Heart left ventricle (tissue), 13 donors: ENCODE results near the gene KMO.

Experiments used
- CTCF ChIP-seq, 12 donors: fragments of 200-600 bp; sonication (generic) in 4 of 12; IDR thresholded peaks; one replicate each; pipeline versions ENCODE4 v1.5.0 to v1.8.0; 2018 to 2022; ENCODE audit warnings: antibody characterized with exemption in 12 of 12, mild to moderate bottlenecking in 5 of 12
- POLR2A ChIP-seq, 2 donors: fragments of 450-650 bp; IDR thresholded peaks; one replicate each; pipeline ENCODE4 v1.6.1; 2017; ENCODE audit warnings: antibody characterized with exemption in 2 of 2, mild to moderate bottlenecking in 2 of 2, moderate library complexity in 2 of 2
- donor health status: ischemic (EF 13 %, LVEDD 7.1; RV severe dilation, severe dysfunction).
- donor health status: DM: no; HTN: yes; CAD: no.
- donor health status: DM: no; HTN: no; CAD: no.
- donor health status: ischemic (EF 25% LVEDD 6.9; RV normal size, moderate dysfunction).
- donor health status: ischemic (EF 25% LVEDD 5.7; RV mildly dilated, moderate dysfunction).
- donor health status: ischemic (EF 35%, LVEDD 5.7; RV mildly dilated, moderate dysfunction).
- donor health status: nonischemic (EF 11% LVEDD 7.7; RV severe dilation, severe dysfunction).
- donor health status: DM: yes; HTN: yes; CAD: no.
- donor health status: PGD.
- donor health status: ischemic (EF 29% LVEDD 5.4; RV normal size, mild dysfunction).
- donor health status: nonischemic (EF 23%, LVEDD 6.1; RV moderate dilation, normal function).

- TF ChIP-seq CTCF (IDR thresholded peaks at IDR 0.05) (no peak), POLR2A (IDR thresholded peaks at IDR 0.05) (no peak)
Measured at GRCh38 chr1:241612533-241613477, 80.6 kb downstream of the KMO start.
